Neutrophil (primary cell): ENCODE measurements around the gene CXADR.
"Not testable (repeated sequence)": the region's sequence is repeated elsewhere in the genome, so short reads cannot be mapped to it uniquely, and the experiment has no call there.

ENCODE experiments used
- H3K27ac ChIP-seq: fragments of 200-600 bp; sonication (generic); 2 replicates; pipeline ENCODE4 v1.5.1; 2016; ENCODE audit warnings: mild to moderate bottlenecking, moderate library complexity
- H3K27me3 ChIP-seq: fragments of 200-600 bp; sonication (generic); 2 replicates; pipeline ENCODE4 v1.6.0; 2016; ENCODE audit warnings: mild to moderate bottlenecking
- H3K36me3 ChIP-seq: fragments of 200-600 bp; sonication (generic); 2 replicates; pipeline ENCODE4 v1.5.1; 2017
- H3K4me1 ChIP-seq, 2 experiments: fragments of 200-600 bp in 1 of 2; sonication (generic) in 1 of 2; 1 replicate in 1 of 2; 2 replicates in 1 of 2; pipeline versions ENCODE4 v1.5.1 to v1.6.1; 2013 to 2016; ENCODE audit warnings: low read depth in 1 of 2, low read length in 1 of 2, mild to moderate bottlenecking in 1 of 2, moderate library complexity in 1 of 2; ENCODE audit not compliant: control insufficient read depth in 1 of 2, insufficient read depth in 1 of 2
- H3K4me3 ChIP-seq, 2 experiments: fragments of 200-600 bp in 1 of 2; sonication (generic) in 1 of 2; 1 replicate in 1 of 2; 2 replicates in 1 of 2; pipeline ENCODE4 v1.5.1; 2013 to 2016; ENCODE audit warnings: low read depth in 1 of 2, low read length in 1 of 2, mild to moderate bottlenecking in 1 of 2, moderate library complexity in 1 of 2
- H3K9me3 ChIP-seq: fragments of 200-600 bp; sonication (generic); 2 replicates; pipeline ENCODE4 v1.5.1; 2016
- TF ChIP-seq, protein P1 (sequence below): fragments of 200-600 bp; sonication (generic); IDR thresholded peaks from 2 replicates; pipeline ENCODE4 v1.5.1; 2016; ENCODE audit warnings: antibody characterized with exemption

Gene CXADR

DNA sequence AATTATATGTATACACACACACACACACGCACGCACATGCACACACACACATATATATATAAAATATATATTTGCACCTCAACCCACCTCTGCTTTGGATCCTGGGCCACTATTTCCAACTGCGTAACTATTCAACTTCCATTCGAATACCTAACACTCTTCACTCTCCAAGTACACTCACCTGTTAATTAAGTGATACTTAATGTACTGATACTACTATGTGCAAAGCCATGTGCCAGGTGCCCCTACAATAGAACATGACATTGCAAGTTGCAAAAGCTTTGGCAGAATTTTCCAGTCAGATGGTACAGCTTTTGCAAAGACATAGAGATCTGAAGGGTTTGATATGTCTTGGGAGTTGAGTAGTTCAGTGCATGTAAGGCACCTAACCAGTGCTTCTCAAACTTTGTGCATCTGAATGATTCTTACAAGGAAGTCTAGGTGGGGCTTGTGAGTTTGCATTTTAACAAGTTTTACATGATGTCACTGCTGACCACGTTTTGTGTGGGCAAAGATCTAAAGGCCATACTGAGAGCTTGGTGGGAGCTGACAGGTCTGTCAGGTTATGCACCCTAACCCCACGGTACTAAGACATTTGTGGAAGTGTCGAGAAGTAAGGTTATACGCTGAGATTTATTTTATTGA lies 7.2 kb downstream of the CXADR start:
- H3K4me3 ChIP-seq = no peak overlapping the region
- no peak overlapping the region for H3K27ac ChIP-seq
- H3K36me3 ChIP-seq = no peaks in the 10 kb centered on the region
- peaks cover 42% of the 10 kb centered on the region for H3K27me3 ChIP-seq
- no peaks in the 10 kb centered on the region for H3K4me1 ChIP-seq
- TF ChIP-seq, protein P1, sequence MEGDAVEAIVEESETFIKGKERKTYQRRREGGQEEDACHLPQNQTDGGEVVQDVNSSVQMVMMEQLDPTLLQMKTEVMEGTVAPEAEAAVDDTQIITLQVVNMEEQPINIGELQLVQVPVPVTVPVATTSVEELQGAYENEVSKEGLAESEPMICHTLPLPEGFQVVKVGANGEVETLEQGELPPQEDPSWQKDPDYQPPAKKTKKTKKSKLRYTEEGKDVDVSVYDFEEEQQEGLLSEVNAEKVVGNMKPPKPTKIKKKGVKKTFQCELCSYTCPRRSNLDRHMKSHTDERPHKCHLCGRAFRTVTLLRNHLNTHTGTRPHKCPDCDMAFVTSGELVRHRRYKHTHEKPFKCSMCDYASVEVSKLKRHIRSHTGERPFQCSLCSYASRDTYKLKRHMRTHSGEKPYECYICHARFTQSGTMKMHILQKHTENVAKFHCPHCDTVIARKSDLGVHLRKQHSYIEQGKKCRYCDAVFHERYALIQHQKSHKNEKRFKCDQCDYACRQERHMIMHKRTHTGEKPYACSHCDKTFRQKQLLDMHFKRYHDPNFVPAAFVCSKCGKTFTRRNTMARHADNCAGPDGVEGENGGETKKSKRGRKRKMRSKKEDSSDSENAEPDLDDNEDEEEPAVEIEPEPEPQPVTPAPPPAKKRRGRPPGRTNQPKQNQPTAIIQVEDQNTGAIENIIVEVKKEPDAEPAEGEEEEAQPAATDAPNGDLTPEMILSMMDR = no peak
- H3K9me3 ChIP-seq = no peaks in the 10 kb centered on the region

DNA sequence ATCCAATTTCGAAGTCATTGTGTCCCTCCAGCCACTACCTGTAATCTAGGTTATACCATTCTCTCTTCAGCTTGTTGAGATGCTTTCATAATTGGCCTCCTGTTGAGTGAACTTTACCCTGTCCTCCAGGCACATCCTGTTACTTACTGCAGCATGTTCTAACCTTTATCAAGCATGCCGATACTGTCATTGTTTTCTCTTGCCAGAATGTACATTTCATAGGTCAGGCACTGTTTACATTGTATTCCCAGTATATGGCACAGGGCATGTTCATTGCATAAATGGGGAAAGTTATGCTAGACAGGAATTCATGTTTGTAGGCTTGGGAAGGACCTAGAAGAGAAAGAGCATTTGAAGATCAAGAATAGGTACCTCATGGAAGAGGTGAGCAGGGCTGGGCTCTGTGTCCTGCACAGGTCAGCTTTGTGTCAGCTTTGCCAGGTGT lies 10.2 kb downstream of the CXADR start:
- Histone ChIP-seq H3K4me1 (no peaks in the 10 kb centered on the region), H3K9me3 (no peaks in the 10 kb centered on the region), H3K27ac (no peak overlapping the region), H3K4me3 (no peak overlapping the region), H3K36me3 (no peaks in the 10 kb centered on the region), H3K27me3 (peaks cover 26% of the 10 kb centered on the region)
- TF ChIP-seq, protein P1 = no peak

DNA sequence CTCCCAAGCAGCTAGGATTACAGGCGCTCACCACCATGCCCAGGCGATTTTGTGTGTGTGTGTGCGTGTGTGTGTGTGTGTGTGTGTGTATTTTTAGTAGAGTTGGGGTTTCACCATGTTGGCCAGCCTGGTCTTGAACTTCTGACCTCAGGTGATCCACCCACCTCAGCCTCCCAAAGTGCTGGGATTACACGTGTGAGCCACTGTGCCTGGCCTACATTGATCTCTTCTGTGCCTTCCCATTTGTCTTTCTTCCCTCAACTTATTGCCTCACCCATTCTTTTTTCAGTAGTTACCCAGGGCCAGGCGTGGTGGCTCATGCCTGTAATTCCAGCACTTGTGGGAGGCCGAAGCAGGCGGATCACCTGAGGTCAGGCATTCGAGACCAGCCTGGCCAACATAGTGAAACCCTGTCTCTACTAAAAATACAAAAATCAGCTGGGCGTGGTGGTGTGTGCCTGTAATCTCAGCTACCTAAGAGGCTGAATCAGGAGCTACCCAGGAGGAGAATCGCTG lies 11.2 kb downstream of the CXADR start:
- not testable (repeated sequence) for H3K4me3 ChIP-seq, H3K9me3 ChIP-seq, H3K4me1 ChIP-seq, H3K36me3 ChIP-seq, H3K27ac ChIP-seq
- H3K27me3 ChIP-seq = peaks cover 16% of the 10 kb centered on the region

DNA sequence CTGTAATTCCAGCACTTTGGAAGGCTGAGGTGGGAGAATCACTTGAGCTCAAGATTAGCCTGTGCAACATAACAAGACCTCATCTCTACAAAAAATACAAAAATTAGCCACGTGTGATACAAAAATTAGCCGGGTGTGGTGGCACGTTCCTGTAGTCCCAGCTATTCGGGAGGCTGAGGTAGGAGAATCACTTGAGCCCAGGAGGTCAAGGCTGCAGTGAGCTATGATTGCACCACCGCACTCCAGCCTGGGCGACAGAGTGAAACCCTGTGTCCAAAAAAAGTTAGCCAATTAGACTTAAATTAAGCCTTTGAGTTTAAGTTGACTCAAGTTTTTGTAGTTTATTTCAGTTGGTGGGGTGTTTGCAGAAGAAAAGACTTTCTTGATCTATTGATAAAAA lies 11.8 kb downstream of the CXADR start:
- peaks cover 14% of the 10 kb centered on the region for H3K27me3 ChIP-seq
- H3K36me3 ChIP-seq = no peaks in the 10 kb centered on the region
- TF ChIP-seq, protein P1 = no peak
- no peak overlapping the region for H3K27ac ChIP-seq
- H3K9me3 ChIP-seq = no peaks in the 10 kb centered on the region
- H3K4me3 ChIP-seq = no peak overlapping the region
- H3K4me1 ChIP-seq = no peaks in the 10 kb centered on the region

DNA sequence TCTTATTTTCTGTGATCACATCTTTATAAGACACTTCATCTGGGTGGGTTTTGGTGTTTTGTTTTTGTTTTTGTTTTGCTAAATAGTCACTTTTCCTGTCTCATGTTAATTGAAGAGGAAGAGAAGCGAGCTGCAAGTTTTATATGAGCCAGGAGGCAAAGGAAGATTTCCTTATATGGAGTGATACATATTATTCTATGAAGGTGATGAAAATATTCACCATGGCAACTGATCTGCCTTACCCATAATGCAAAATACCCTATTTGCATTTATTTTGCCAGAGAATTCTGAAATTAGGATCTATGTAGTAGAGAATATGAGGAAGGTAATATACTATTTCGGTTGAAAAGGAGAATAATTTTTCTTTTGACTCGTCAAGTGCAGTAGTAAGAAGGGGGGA lies 13.9 kb downstream of the CXADR start:
- Histone ChIP-seq H3K4me1 (no peaks in the 10 kb centered on the region), H3K27me3 (peaks cover 14% of the 10 kb centered on the region), H3K36me3 (no peaks in the 10 kb centered on the region), H3K27ac (no peak overlapping the region), H3K4me3 (no peak overlapping the region), H3K9me3 (no peaks in the 10 kb centered on the region)
- TF ChIP-seq, protein P1 = no peak

DNA sequence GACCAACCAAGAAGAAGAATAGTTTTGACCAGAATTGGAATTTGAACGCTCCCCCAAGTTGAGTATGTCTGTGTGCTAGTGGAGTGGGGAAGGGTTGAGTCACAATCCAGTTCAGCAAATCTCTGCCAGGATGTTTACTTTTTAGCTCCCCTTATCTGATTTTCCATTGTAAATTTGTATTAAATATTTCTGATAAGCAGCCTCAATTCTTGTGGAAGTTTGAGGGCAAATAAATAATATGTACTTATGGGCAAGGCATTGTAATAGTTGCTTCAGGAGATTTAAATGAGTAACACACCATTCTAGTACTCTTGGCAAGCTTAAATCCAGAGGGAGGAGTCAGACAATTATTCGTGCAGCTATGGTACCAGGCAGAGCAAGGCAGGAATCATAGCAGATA lies 14.4 kb downstream of the CXADR start:
- H3K4me3 ChIP-seq = no peak overlapping the region
- peaks cover 14% of the 10 kb centered on the region for H3K27me3 ChIP-seq
- TF ChIP-seq, protein P1 = no peak
- no peaks in the 10 kb centered on the region for H3K36me3 ChIP-seq
- H3K4me1 ChIP-seq = no peaks in the 10 kb centered on the region
- H3K27ac ChIP-seq = no peak overlapping the region
- H3K9me3 ChIP-seq = no peaks in the 10 kb centered on the region
